D341Med (cell line): Measurements from ENCODE around the gene APOH.

Source experiments
- DNase-seq: peaks from one replicate; pipeline ENCODE4 v3.0.0; 2012; ENCODE audit warnings: low spot score

APOH gene

GRCh38 chr17:66234611-66235010 lies 5.4 kb upstream of the APOH start:
- DNase-seq, result no peak

GRCh38 chr17:66233023-66233753 lies 4.0 kb upstream of the APOH start:
- no peak for DNase-seq

- DNase-seq, result no peak
Measured at GRCh38 chr17:66230922-66231591, 1.8 kb upstream of the APOH start.

GRCh38 chr17:66229783-66230538 lies 746 bp upstream of the APOH start:
- no peak for DNase-seq

- no peak for DNase-seq
Measured at GRCh38 chr17:66227212-66228045, 1.8 kb downstream of the APOH start.

GRCh38 chr17:66222798-66223350 lies 6.3 kb downstream of the APOH start:
- no peak for DNase-seq

GRCh38 chr17:66221755-66222530 lies 7.3 kb downstream of the APOH start:
- no peak for DNase-seq

- no peak for DNase-seq
Measured at GRCh38 chr17:66221343-66221742, 7.9 kb downstream of the APOH start.

GRCh38 chr17:66220079-66220835 lies 9.0 kb downstream of the APOH start:
- DNase-seq, result no peak

- no peak for DNase-seq
Measured at GRCh38 chr17:66215529-66215911, 13.7 kb downstream of the APOH start.

- no peak for DNase-seq
Measured at GRCh38 chr17:66214884-66215528, 14.2 kb downstream of the APOH start.

GRCh38 chr17:66211047-66211810 lies 18.0 kb downstream of the APOH start:
- no peak for DNase-seq

GRCh38 chr17:66210208-66210574 lies 19.0 kb downstream of the APOH start:
- no peak for DNase-seq

GRCh38 chr17:66207936-66208335 lies 21.3 kb downstream of the APOH start:
- DNase-seq, result no peak

- DNase-seq, result no peak
Measured at GRCh38 chr17:66203274-66204015, 25.8 kb downstream of the APOH start.

GRCh38 chr17:66200685-66201092 lies 28.5 kb downstream of the APOH start:
- DNase-seq, result peak; percentile 68

- no peak for DNase-seq
Measured at GRCh38 chr17:66198242-66198641, 31.0 kb downstream of the APOH start.

GRCh38 chr17:66192378-66192687 lies 36.9 kb downstream of the APOH start:
- DNase-seq, result no peak
